Panc1 (cell line): ENCODE measurements around the gene OR1I1. TPM values are rescaled to one million over a fixed set of nuclear protein-coding genes. Genes with fewer than 3 reads are reported as not detected.

Experiments
- ATAC-seq: fragments of 200-7000 bp; cut with Tn5 transposase; 2 replicates; pipeline ENCODE4 v1.9.1; 2020; ENCODE audit warnings: mild to moderate bottlenecking, moderate library complexity
- BruUV-seq: library from RNA; stranded (reverse); fragments of 400-500 nt; replicated peaks from 2 replicates; lab custom pipeline; 2021; lab: Mats Ljungman, UMichigan
- CTCF ChIA-PET: fragments of 300-600 bp; sonication (Branson Sonifier 250); formaldehyde crosslinking; loops from one replicate; lab custom pipeline; 2022; ENCODE audit warnings: antibody characterized with exemption; lab: Charles Lee
- POLR2A ChIA-PET: fragments of 300-600 bp; sonication (Branson Sonifier 250); formaldehyde crosslinking; loops from one replicate; lab custom pipeline; 2022; ENCODE audit warnings: antibody characterized with exemption; lab: Charles Lee
- DNase-seq: peaks from one replicate; pipeline ENCODE4 v3.0.0-alpha.2; 2010; ENCODE audit warnings: low read depth, low spot score
- H3K27ac ChIP-seq: 2 replicates; pipeline ENCODE4 v1.5.1; 2011; ENCODE audit warnings: mild to moderate bottlenecking, low read length, inconsistent platforms
- H3K27me3 ChIP-seq: fragments of 200-500 bp; sonication (Bioruptor generic); 2 replicates; pipeline ENCODE4 v1.6.0; 2014; ENCODE audit warnings: low read length, inconsistent platforms; ENCODE audit not compliant: control insufficient read depth, insufficient read depth
- H3K36me3 ChIP-seq: fragments of 200-500 bp; sonication (Bioruptor generic); 2 replicates; pipeline ENCODE4 v1.5.1; 2014; ENCODE audit warnings: inconsistent platforms, mild to moderate bottlenecking, low read length, moderate library complexity; ENCODE audit not compliant: control insufficient read depth, insufficient read depth
- H3K4me1 ChIP-seq: 2 replicates; pipeline ENCODE4 v1.5.1; 2011; ENCODE audit warnings: inconsistent platforms, mild to moderate bottlenecking, low read length, moderate library complexity; ENCODE audit not compliant: control insufficient read depth, insufficient read depth
- H3K4me3 ChIP-seq, 2 experiments: 2 replicates each; pipeline ENCODE4 v1.5.1; 2011 to 2012; ENCODE audit warnings: low read depth in 2 of 2, low read length in 2 of 2, mild to moderate bottlenecking in 2 of 2, inconsistent platforms in 1 of 2, moderate library complexity in 1 of 2
- H3K9me3 ChIP-seq: fragments of 200-500 bp; sonication (Bioruptor generic); 2 replicates; pipeline ENCODE4 v1.5.1; 2014; ENCODE audit warnings: low read depth, mild to moderate bottlenecking, inconsistent platforms, low read length, moderate library complexity; ENCODE audit not compliant: control insufficient read depth, insufficient read depth
- CTCF ChIP-seq: fragments of 450-650 bp; IDR thresholded peaks from 2 replicates; pipeline ENCODE4 v1.5.1; 2017; ENCODE audit warnings: mild to moderate bottlenecking
- POLR2AphosphoS5 ChIP-seq: IDR thresholded peaks from 2 replicates; pipeline ENCODE4 v1.6.1; 2012; ENCODE audit warnings: mild to moderate bottlenecking, low read depth, low read length, moderate library complexity
- REST ChIP-seq, 2 experiments: IDR thresholded peaks; 2 replicates each; pipeline ENCODE4 v1.6.1; 2011 to 2012; ENCODE audit warnings: low read depth in 2 of 2, control low read depth in 1 of 2, low read length in 1 of 2, mild to moderate bottlenecking in 1 of 2, moderate library complexity in 1 of 2; ENCODE audit not compliant: insufficient read depth in 1 of 2
- SIN3A ChIP-seq: IDR thresholded peaks from 2 replicates; pipeline ENCODE4 v1.6.1; 2012; ENCODE audit warnings: low read depth, mild to moderate bottlenecking, low read length, moderate library complexity, borderline replicate concordance; ENCODE audit not compliant: insufficient read depth
- TCF7L2 ChIP-seq: IDR thresholded peaks from 2 replicates; pipeline ENCODE4 v1.6.1; 2011; ENCODE audit warnings: mild to moderate bottlenecking, low read depth, low read length, inconsistent platforms
- in situ Hi-C: cut with HindIII; loops from 2 replicates; pipeline ENCODE4 v1.10.0; 2016; ENCODE audit warnings: low sequenced_read_pairs, low pct_unique_long_range_greater_than_20kb
- intact Hi-C: fragments of 100-400 bp; cut with micrococcal nuclease; formaldehyde crosslinking; loops from one replicate; pipeline ENCODE4 v1.10.0; 2022; ENCODE audit not compliant: unreplicated experiment
- total RNA-seq: library from RNA; stranded (reverse); gene quantifications from one replicate; pipeline ENCODE4 v1.2.1, GENCODE V29; 2021; ENCODE audit not compliant: unreplicated experiment

Gene OR1I1
- total RNA-seq, 1 experiment from 2014 or later, result not detected

- intact Hi-C loops, result no loop called here
- Histone ChIP-seq H3K4me1 (peaks cover 11% of the 10 kb centered on the region), H3K27me3 (no peaks in the 10 kb centered on the region), H3K4me3 (no peak overlapping the region), H3K27ac (no peak overlapping the region), H3K36me3 (no peaks in the 10 kb centered on the region), H3K9me3 (no peaks in the 10 kb centered on the region)
- ATAC-seq, result no peak
- BruUV-seq, result no TSS peak
- in situ Hi-C loops, result no loop called here
- CTCF ChIA-PET, result no interaction called here
- TF ChIP-seq POLR2AphosphoS5 (no peak), REST (IDR thresholded peaks at IDR 0.05; ENCODE audit: insufficient read depth in 1 of 2, low read depth in 2 of 2, low read length in 1 of 2) (no peak), TCF7L2 (no peak), CTCF (no peak), SIN3A (no peak)
- DNase-seq, result no peak
- POLR2A ChIA-PET, result interaction anchor here (0.6 kb wide), 1 partner anchor 53 kb away, joined by 18 read pairs; no protein-coding TSS in a partner anchor
Measured at GRCh38 chr19:15123031-15123890, 41.2 kb downstream of the OR1I1 start.

GRCh38 chr19:15123900-15124299 lies 41.9 kb downstream of the OR1I1 start:
- Histone ChIP-seq H3K4me1 (peaks cover 11% of the 10 kb centered on the region), H3K36me3 (no peaks in the 10 kb centered on the region), H3K27ac (peak overlapping the region; percentile 89; the same call in 1 of the 2 replicates), H3K27me3 (no peaks in the 10 kb centered on the region), H3K4me3 (peak overlapping the region; percentile 64 to 81), H3K9me3 (no peaks in the 10 kb centered on the region)
- no TSS peak for BruUV-seq
- ATAC-seq (no peak), DNase-seq (no peak)
- no peak for TF ChIP-seq TCF7L2
- TF ChIP-seq REST (IDR thresholded peaks at IDR 0.05; ENCODE audit: insufficient read depth in 1 of 2, low read depth in 2 of 2, low read length in 1 of 2), result no peak
- TF ChIP-seq POLR2AphosphoS5, result no peak
- TF ChIP-seq SIN3A, result no peak
- no peak for TF ChIP-seq CTCF
- in situ Hi-C loops, result no loop called here
- intact Hi-C loops, result no loop called here
- ChIA-PET CTCF (no interaction called here), POLR2A (interaction anchor here (0.6 kb wide), 1 partner anchor 339 kb away, joined by 3 read pairs; no protein-coding TSS in a partner anchor)
